NCI-H2196 treated with DMSO at 0.1 percent for 48 hours (cell line): ENCODE measurements around the gene NCOA5.

Experiments
- DNase-seq: peaks from one replicate; lab custom pipeline; 2025; ENCODE audit not compliant: unreplicated experiment; lab: John Stamatoyannopoulos, UW

The NCOA5 gene

GRCh38 chr20:46063151-46063550 lies 26.6 kb downstream of the NCOA5 start:
- no peak for DNase-seq

DNA sequence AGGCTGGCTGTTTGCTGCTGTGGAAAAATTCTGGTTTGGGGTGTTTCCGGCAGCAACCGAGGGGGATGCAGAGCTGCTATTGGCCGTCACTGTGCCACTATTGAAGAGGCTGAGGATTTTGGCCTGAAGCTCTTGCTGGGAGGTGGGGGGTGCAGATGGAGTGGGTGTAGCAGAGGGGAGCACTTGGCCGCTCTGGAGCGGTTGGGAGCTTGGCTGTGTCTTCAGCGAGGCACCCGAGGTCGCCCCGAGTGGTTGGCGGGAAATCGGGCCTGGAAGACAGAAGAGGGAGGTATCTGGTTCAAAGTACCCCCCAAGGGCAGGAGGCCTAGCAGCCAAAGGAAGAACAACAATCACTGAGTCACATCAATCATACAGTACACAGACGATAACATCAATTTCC lies 27.1 kb downstream of the NCOA5 start:
- no peak for DNase-seq

GRCh38 chr20:46062151-46062550 lies 27.6 kb downstream of the NCOA5 start:
- no peak for DNase-seq

GRCh38 chr20:46060975-46061374 lies 28.8 kb downstream of the NCOA5 start:
- DNase-seq = no peak

GRCh38 chr20:46060301-46060881 lies 29.4 kb downstream of the NCOA5 start:
- no peak for DNase-seq

DNA sequence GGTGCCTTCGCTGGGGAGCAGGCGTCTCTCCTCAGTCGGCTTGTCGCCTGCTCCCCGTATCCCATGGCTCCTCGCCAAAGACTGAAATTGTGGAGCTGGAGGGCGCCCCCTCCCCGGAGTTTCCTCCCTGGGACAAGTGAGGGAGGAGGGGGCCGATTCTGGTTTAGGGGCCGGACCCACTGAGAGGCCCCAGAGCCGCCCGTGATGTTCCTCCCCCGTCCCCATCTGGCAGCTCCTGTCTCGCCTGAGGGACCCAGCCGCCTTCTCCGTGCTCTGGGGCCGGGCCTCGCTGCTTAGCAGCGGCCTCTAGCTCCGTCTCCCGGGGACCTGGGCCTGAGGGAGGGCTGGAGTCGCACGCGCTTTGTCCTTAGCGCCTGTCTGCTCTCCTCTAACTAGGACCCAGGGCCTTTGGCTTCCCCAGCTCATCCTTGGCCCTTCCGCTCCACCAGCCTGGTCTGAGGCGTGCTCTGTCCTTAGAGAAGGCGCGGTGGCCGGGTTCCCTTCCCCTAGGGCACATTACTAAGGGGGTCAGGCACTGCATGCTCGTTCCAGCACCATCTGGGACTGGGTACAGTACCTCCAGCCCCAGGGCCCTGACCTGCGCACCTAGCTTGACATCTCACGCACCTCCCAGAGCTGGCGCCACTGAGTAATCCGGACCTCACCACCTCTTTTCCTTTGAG lies 31.0 kb downstream of the NCOA5 start:
- DNase-seq = no peak

DNA sequence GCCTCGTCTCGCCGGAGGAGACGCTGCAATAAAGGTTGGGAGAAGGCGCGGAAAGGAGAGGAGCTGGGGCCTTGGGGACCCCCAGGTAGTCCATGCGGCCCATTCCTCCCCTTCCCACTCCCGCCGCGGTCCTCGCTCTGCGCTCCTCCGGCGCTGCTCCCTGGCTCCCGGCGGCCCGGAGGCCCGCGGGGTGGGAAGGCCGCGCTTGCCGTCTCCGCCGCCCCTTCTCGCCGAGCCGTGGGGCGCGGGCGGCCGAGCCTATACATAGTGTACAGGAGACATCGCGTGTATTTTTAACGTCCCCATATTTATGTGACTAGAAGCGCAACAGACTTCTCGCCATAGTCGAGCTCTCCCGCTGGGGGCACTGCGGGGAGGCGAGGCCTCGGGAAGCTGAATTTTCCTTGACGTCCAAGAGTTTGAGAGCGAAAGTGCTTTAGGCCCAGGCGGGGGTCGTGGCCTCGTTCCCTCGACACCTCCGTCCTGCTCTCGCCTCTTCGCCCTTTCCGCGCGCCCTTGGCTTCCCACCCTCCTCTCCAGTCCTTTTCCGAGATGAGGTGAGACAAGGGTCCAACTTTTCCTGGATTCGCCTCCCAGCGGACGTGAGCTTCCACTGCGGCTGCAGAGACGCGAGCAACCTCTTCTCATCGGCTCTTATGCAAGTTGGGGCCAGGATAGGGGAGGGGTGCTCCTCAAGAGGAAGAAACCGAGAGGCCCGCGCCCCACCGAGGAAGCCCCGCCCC lies 31.7 kb downstream of the NCOA5 start:
- DNase-seq = no peak

DNA sequence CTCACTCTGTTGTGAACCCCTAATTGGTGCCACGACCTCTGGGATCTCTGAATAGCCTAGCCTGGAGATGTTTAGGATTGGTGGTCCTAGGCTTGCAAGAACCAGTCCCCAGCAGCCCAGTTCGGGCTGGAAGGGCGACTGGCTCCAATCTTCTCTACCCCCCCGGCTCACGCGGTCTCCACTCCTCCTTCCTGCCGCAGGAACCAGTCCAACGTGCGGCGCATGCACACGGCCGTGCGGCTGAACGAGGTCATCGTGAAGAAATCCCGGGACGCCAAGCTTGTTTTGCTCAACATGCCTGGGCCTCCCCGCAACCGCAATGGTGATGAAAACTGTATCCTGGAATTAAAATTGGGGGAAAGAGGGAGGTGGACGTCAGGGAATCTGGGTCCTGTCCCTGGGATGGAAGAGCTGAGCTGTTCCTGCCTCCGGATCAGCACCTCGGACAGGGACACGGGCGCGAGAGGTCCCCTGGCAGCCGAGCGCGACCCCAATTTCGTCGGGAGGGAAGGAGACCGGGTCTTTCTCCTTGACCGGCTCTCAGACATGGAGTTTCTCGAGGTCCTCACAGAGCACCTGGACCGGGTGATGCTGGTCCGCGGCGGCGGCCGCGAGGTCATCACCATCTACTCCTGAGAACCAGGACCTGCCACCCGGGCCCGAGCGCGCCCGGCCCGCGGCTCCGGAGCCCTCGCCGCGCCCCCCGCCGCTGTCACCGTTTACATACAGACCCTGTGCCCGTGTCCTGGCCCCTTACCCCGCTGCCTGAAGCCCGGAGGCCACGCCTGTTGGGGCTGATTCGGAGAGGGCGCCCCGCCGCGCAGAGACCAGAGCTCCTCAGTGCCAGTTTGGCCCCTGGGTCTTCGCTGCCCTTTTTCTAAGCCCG lies 32.5 kb downstream of the NCOA5 start:
- no peak for DNase-seq

DNA sequence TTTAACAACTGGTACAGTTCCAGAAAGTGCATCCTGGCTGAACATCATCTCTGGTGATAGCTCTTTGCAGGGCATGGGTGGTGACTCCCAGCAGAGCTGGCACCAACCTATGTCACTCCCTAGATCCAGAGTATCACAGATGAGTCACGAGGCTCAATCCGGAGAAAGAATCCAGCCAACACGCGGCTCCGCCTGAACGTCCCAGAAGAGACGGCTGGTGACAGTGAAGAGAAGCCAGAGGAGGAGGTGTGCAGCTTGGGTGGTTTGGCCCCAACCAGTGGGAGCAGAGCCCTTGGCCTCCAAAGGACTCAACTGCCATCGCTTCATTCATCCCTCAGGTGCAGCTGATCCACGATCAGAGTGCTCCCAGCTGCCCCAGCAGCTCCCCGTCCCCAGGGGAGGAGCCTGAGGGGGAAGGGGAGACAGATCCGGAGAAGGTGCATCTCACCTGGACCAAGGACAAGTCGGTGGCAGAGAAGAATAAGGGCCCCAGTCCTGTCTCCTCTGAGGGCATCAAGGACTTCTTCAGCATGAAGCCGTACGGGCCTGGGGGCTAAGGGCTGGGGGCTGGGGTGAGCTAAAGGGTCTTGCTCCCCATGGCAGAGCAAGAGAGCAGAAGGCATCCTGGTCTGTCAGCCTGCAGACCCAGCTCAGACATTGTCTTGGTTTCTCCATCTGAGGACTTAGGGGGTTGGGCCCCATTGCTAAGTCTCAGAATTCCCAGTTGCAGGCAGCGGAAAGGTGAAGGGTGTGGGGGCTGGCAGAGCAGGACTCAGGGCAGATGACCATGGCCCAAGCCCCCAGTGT lies 33.5 kb downstream of the NCOA5 start:
- DNase-seq = no peak

- DNase-seq = no peak
Observed at GRCh38 chr20:46055269-46055668, 34.5 kb downstream of the NCOA5 start.

- DNase-seq = no peak
Observed at GRCh38 chr20:46054606-46055005, 35.2 kb downstream of the NCOA5 start.

DNA sequence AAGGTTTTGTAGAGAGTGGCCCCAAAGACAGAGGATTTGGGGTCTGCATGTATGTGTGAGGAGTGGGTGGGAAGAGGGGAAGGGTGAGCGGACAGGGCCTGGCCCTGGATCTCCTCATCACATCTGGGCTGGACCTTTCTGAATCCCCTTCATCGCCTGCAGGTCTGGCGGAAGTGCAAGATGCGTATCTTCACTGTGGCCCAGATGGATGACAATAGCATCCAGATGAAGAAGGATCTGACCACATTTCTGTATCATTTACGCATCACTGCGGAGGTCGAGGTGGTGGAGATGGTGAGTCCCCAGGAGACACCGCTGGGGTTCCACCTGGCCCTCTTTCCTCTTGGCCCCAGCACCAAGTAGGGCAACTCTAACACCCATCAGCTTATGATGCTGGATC lies 36.3 kb downstream of the NCOA5 start:
- DNase-seq = no peak

- DNase-seq = no peak
Observed at GRCh38 chr20:46051556-46052308, 38.0 kb downstream of the NCOA5 start.

GRCh38 chr20:46050885-46051284 lies 38.9 kb downstream of the NCOA5 start:
- no peak for DNase-seq

DNA sequence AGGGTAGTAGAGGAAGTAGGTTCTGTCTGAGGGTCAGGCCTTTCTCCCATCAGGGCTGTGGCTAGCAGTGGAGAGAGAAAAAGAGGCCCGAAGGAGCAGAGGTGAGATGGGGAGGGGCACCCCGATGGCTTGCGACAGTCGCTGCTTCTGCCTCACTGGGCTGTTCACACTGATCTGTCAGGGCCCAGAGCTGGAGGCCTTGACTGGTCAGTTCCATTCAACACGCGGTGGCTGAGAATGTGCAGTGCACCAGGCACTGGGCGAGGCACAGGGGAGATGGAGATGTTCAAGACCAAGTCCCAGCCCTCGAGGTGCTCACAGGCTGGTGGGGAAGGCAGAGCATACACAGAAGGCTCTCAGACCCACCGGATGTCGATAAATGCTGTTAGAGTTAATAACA lies 39.3 kb downstream of the NCOA5 start:
- DNase-seq = no peak

GRCh38 chr20:46049815-46050214 lies 39.9 kb downstream of the NCOA5 start:
- DNase-seq = no peak

GRCh38 chr20:46049190-46049589 lies 40.6 kb downstream of the NCOA5 start:
- DNase-seq = no peak

DNA sequence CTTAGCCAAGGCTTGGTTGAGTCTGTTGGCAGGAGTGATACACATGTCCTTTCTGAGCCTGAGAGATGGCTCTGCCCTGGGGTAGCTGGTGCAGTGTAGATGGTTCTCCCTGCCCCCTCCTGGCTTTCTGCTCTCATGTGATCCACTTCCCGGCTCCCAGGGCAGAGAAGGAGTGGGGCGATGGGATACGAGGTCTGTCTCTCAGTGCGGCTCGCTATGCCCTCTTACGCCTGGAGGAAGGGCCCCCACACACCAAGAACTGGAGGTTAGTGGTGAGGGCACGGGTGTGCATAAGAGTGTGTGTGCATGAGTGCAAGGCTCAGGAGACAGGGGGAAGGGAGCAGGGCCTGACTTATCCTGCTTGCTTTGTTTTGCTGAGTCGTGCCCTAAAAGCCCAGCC lies 41.9 kb downstream of the NCOA5 start:
- DNase-seq = no peak

DNA sequence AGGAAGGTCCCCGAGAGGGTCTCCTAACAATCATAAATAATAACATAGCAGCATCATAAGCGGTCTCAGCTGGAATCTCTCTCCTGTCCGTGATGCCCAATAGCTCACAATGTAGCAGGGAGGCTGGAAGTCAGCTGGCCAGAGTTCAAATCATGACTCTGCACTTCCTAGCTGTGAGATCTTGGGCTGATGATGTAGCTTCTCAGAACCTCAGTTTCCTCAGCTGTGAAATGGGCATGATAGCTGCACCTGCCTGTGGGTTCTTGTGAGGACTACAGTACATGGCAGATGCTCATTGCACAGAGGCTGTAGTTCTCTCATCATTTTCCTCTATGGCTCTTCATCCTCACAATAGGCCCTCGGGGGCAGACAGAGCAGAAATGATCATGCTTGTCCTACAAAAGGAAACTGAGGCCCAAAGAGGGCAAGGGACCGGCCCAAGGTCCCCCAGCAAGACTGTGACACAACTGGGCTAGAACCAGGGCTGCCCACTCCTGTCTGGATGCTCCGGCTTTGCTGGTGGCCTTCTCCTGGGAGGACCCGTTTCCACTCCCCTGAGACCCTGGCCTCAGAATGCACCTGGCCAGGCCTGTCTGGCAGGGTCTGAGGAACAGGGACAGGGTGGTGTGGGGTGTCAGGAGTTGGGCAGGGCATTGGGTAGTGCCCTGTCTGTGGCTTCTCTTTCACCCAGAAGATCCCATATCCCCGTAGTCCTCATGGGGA lies 43.0 kb downstream of the NCOA5 start:
- no peak for DNase-seq
